ENCODE measurements around the gene HHATL.

The HHATL gene

DNA sequence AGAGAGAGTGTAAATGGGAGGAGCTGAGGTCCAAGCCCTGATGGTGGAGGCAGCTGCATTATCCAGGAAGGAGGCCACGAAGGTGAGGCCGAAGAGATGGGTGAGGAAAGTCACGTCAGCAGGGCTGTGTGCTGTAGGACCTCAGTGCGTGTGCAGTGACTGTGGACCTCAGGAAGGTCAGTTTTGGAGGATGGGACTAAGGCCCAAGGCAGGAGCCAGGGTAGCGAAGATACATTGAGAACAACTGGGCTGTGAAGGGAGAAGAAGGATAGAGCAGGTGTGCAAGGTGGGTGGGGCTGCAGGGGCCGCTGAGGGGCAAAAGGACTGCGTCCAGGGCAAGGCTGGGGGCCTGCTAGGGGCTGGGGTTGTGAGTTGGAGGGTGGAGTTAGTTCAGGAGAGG lies 12.4 kb downstream of the HHATL start:
- ChIA-PET POLR2A (no interaction called here), CTCF (no interaction called here)
- Histone ChIP-seq H3K27ac (ENCODE audit: extremely low read depth, low read depth, low read length) (no peak overlapping the region), H3K4me1 (ENCODE audit: control insufficient read depth, insufficient read depth, low read length) (no peaks in the 10 kb centered on the region), H3K4me3 (ENCODE audit: low read depth, low read length) (no peak overlapping the region), H3K9me3 (ENCODE audit: control insufficient read depth, insufficient read depth, low read depth, low read length) (no peaks in the 10 kb centered on the region), H3K36me3 (ENCODE audit: control insufficient read depth in 2 of 2, insufficient read depth in 1 of 2, low read length in 2 of 2) (no peaks in the 10 kb centered on the region)
- no peak for TF ChIP-seq ZNF670 (tag by site-specific recombination; IDR thresholded peaks at IDR 0.05; ENCODE audit: low read depth)
- no peak for TF ChIP-seq ZBTB20 (tag by site-specific recombination; IDR thresholded peaks at IDR 0.05)
- TF ChIP-seq, protein P1, sequence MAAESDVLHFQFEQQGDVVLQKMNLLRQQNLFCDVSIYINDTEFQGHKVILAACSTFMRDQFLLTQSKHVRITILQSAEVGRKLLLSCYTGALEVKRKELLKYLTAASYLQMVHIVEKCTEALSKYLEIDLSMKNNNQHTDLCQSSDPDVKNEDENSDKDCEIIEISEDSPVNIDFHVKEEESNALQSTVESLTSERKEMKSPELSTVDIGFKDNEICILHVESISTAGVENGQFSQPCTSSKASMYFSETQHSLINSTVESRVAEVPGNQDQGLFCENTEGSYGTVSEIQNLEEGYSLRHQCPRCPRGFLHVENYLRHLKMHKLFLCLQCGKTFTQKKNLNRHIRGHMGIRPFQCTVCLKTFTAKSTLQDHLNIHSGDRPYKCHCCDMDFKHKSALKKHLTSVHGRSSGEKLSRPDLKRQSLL (tag by site-specific recombination; IDR thresholded peaks at IDR 0.05), result no peak
- no peak for TF ChIP-seq ZNF548 (tag by site-specific recombination; IDR thresholded peaks at IDR 0.05)
- TF ChIP-seq ZNF132 (tag by site-specific recombination; IDR thresholded peaks at IDR 0.05; ENCODE audit: borderline replicate concordance), result no peak
- TF ChIP-seq, protein P2, sequence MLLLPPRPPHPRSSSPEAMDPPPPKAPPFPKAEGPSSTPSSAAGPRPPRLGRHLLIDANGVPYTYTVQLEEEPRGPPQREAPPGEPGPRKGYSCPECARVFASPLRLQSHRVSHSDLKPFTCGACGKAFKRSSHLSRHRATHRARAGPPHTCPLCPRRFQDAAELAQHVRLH (tag by site-specific recombination; IDR thresholded peaks at IDR 0.05), result no peak
- no peak for TF ChIP-seq ZNF48 (tag by site-specific recombination; IDR thresholded peaks at IDR 0.05)
- TF ChIP-seq, protein P3, sequence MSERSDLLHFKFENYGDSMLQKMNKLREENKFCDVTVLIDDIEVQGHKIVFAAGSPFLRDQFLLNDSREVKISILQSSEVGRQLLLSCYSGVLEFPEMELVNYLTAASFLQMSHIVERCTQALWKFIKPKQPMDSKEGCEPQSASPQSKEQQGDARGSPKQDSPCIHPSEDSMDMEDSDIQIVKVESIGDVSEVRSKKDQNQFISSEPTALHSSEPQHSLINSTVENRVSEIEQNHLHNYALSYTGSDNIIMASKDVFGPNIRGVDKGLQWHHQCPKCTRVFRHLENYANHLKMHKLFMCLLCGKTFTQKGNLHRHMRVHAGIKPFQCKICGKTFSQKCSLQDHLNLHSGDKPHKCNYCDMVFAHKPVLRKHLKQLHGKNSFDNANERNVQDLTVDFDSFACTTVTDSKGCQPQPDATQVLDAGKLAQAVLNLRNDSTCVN (tag by site-specific recombination; optimal IDR thresholded peaks at IDR 0.05), result no peak
- TF ChIP-seq ZNF555 (tag by site-specific recombination; conservative IDR thresholded peaks at IDR 0.05), result no peak
- TF ChIP-seq ZBTB48 (tag by site-specific recombination; IDR thresholded peaks at IDR 0.05), result no peak
- TF ChIP-seq ZNF335 (tag by site-specific recombination; conservative IDR thresholded peaks at IDR 0.05), result no peak
- TF ChIP-seq ZFP3 (tag by site-specific recombination; IDR thresholded peaks at IDR 0.05; ENCODE audit: low read depth), result no peak
- no peak for TF ChIP-seq ZNF423 (tag by site-specific recombination; IDR thresholded peaks at IDR 0.05)
- TF ChIP-seq, protein P4, sequence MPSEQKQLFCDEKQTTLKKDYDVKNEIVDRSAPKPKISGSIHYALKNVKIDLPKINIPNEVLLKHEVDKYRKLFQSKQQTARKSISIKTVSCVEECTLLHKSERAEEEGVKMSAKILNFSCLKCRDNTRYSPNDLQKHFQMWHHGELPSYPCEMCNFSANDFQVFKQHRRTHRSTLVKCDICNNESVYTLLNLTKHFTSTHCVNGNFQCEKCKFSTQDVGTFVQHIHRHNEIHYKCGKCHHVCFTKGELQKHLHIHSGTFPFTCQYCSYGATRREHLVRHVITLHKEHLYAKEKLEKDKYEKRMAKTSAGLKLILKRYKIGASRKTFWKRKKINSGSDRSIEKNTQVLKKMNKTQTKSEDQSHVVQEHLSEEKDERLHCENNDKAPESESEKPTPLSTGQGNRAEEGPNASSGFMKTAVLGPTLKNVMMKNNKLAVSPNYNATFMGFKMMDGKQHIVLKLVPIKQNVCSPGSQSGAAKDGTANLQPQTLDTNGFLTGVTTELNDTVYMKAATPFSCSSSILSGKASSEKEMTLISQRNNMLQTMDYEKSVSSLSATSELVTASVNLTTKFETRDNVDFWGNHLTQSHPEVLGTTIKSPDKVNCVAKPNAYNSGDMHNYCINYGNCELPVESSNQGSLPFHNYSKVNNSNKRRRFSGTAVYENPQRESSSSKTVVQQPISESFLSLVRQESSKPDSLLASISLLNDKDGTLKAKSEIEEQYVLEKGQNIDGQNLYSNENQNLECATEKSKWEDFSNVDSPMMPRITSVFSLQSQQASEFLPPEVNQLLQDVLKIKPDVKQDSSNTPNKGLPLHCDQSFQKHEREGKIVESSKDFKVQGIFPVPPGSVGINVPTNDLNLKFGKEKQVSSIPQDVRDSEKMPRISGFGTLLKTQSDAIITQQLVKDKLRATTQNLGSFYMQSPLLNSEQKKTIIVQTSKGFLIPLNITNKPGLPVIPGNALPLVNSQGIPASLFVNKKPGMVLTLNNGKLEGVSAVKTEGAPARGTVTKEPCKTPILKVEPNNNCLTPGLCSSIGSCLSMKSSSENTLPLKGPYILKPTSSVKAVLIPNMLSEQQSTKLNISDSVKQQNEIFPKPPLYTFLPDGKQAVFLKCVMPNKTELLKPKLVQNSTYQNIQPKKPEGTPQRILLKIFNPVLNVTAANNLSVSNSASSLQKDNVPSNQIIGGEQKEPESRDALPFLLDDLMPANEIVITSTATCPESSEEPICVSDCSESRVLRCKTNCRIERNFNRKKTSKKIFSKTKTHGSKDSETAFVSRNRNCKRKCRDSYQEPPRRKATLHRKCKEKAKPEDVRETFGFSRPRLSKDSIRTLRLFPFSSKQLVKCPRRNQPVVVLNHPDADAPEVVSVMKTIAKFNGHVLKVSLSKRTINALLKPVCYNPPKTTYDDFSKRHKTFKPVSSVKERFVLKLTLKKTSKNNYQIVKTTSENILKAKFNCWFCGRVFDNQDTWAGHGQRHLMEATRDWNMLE (tag by site-specific recombination; conservative IDR thresholded peaks at IDR 0.05; ENCODE audit: low read depth), result no peak

DNA sequence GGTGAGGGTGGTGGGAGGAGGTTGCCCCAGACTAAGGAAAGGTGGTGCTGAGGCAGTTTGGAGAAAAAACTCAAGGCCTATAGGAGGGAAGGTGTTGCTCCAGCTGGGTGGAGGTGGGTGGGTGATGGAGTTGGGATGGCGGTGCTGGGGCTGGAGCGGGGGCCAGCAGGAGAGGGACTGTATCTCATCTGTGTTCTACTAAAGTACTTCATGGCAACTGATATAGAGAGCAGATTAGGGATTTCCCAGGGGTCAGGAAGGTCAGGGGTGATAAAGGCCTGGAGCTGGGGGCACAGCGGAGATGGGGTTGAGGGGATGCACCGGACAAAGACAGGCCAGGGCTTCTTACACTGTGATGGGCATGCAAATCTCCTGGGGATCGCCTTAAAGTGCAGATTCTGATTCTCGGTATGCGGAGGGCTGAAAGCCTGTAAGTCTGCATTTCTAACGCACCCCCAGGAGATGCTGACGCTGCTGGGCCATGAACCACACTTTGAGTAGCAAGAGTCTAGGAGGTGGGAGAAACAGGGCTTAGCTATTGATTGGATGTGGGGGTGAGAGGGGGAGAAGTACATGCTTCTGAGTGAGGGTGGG lies 13.1 kb downstream of the HHATL start:
- CTCF ChIA-PET, result interaction anchor here (0.9 kb wide), 1 partner anchor 29 kb away, joined by 3 read pairs; no protein-coding TSS in a partner anchor
- no peak overlapping the region for H3K27ac ChIP-seq (ENCODE audit: extremely low read depth, low read depth, low read length)
- TF ChIP-seq WT1 (tag by site-specific recombination; IDR thresholded peaks at IDR 0.05) (no peak), ZBTB21 (tag by site-specific recombination; IDR thresholded peaks at IDR 0.05) (no peak), ZNF596 (tag by site-specific recombination; IDR thresholded peaks at IDR 0.05) (no peak), ZNF335 (tag by site-specific recombination; conservative IDR thresholded peaks at IDR 0.05) (no peak), ZNF426 (tag by site-specific recombination; IDR thresholded peaks at IDR 0.05) (no peak), REPIN1 (tag by site-specific recombination; IDR thresholded peaks at IDR 0.05; ENCODE audit: low read depth) (no peak), ZNF391 (tag by site-specific recombination; IDR thresholded peaks at IDR 0.05; ENCODE audit: borderline replicate concordance, low read depth) (no peak), FEZF1 (tag by site-specific recombination; IDR thresholded peaks at IDR 0.05) (no peak)
- TF ChIP-seq, protein P5, sequence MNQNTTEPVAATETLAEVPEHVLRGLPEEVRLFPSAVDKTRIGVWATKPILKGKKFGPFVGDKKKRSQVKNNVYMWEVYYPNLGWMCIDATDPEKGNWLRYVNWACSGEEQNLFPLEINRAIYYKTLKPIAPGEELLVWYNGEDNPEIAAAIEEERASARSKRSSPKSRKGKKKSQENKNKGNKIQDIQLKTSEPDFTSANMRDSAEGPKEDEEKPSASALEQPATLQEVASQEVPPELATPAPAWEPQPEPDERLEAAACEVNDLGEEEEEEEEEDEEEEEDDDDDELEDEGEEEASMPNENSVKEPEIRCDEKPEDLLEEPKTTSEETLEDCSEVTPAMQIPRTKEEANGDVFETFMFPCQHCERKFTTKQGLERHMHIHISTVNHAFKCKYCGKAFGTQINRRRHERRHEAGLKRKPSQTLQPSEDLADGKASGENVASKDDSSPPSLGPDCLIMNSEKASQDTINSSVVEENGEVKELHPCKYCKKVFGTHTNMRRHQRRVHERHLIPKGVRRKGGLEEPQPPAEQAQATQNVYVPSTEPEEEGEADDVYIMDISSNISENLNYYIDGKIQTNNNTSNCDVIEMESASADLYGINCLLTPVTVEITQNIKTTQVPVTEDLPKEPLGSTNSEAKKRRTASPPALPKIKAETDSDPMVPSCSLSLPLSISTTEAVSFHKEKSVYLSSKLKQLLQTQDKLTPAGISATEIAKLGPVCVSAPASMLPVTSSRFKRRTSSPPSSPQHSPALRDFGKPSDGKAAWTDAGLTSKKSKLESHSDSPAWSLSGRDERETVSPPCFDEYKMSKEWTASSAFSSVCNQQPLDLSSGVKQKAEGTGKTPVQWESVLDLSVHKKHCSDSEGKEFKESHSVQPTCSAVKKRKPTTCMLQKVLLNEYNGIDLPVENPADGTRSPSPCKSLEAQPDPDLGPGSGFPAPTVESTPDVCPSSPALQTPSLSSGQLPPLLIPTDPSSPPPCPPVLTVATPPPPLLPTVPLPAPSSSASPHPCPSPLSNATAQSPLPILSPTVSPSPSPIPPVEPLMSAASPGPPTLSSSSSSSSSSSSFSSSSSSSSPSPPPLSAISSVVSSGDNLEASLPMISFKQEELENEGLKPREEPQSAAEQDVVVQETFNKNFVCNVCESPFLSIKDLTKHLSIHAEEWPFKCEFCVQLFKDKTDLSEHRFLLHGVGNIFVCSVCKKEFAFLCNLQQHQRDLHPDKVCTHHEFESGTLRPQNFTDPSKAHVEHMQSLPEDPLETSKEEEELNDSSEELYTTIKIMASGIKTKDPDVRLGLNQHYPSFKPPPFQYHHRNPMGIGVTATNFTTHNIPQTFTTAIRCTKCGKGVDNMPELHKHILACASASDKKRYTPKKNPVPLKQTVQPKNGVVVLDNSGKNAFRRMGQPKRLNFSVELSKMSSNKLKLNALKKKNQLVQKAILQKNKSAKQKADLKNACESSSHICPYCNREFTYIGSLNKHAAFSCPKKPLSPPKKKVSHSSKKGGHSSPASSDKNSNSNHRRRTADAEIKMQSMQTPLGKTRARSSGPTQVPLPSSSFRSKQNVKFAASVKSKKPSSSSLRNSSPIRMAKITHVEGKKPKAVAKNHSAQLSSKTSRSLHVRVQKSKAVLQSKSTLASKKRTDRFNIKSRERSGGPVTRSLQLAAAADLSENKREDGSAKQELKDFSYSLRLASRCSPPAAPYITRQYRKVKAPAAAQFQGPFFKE (tag by site-specific recombination; IDR thresholded peaks at IDR 0.05; ENCODE audit: borderline replicate concordance), result no peak

More for the DNA sequence above, 13.1 kb downstream of the HHATL start:
- POLR2A ChIA-PET, result no interaction called here
- Histone ChIP-seq H3K4me1 (ENCODE audit: control insufficient read depth, insufficient read depth, low read length) (no peaks in the 10 kb centered on the region), H3K9me3 (ENCODE audit: control insufficient read depth, insufficient read depth, low read depth, low read length) (no peaks in the 10 kb centered on the region), H3K36me3 (ENCODE audit: control insufficient read depth in 2 of 2, insufficient read depth in 1 of 2, low read length in 2 of 2) (no peaks in the 10 kb centered on the region), H3K4me3 (ENCODE audit: low read depth, low read length) (no peak overlapping the region)
